ENCODE results near the gene TAF1A. TPM values are rescaled to one million over a fixed set of nuclear protein-coding genes. Genes with fewer than 3 reads are reported as not detected.

TAF1A gene
- total RNA-seq, 1 donor from 2014 or later = 32.8 TPM

DNA sequence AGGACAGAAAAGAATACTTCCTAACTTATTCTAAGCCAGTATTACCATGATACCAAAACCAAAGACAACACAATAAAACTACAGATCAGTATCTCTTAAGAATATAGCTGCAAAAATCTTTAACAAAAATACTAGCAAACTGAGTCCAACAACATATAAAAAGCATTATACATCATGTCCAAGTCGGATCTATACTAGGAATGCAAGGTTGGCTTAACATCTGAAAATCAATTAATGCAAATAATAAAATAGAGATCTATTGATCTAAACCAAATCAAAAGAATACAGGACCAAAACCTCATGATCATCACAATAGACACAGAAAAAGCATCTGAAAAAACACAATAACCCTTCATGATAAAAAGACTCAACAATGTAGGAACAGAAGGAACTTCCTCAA, 18.9 kb downstream of the TAF1A start:
- H3K36me3 ChIP-seq = peaks cover 7% of the 10 kb centered on the region
- H3K27me3 ChIP-seq = no peaks in the 10 kb centered on the region
- no peak overlapping the region for H3K4me3 ChIP-seq
- no peak for TF ChIP-seq EZH2phosphoT487 (IDR thresholded peaks at IDR 0.05)
- TF ChIP-seq EZH2 (IDR thresholded peaks at IDR 0.05) = no peak
- TF ChIP-seq CTCF (IDR thresholded peaks at IDR 0.05) = no peak
- Mint-ChIP-seq H3K9me3 (peaks cover 8% of the 10 kb centered on the region), H3K4me1 (no peaks in the 10 kb centered on the region), H3K27me3 (ENCODE audit: insufficient read depth, low read depth) (no peaks in the 10 kb centered on the region), H3K36me3 (peaks cover 39% of the 10 kb centered on the region), H3K4me3 (no peak overlapping the region), H3K27ac (no peak overlapping the region)
- no peak overlapping the region for H3K27ac ChIP-seq
- no peak overlapping the region for H3K4me2 ChIP-seq
- H3K9ac ChIP-seq = no peak overlapping the region
- no peak overlapping the region for H2AFZ ChIP-seq (replicated peaks)
- H3K4me1 ChIP-seq = no peaks in the 10 kb centered on the region
- H4K20me1 ChIP-seq (ENCODE audit: low read depth) = no peaks in the 10 kb centered on the region
- no peaks in the 10 kb centered on the region for H3K9me3 ChIP-seq (ENCODE audit: low read depth)
- no peaks in the 10 kb centered on the region for H3K79me2 ChIP-seq (ENCODE audit: low read depth)
- no peak for DNase-seq (ENCODE audit: low spot score)
- no peaks in the 10 kb centered on the region for H3F3A ChIP-seq (ENCODE audit: low read depth)

GRCh38 chr1:222561656-222562055, 28.1 kb downstream of the TAF1A start:
- TF ChIP-seq CTCF (IDR thresholded peaks at IDR 0.05) (no peak), EZH2 (IDR thresholded peaks at IDR 0.05) (no peak), EZH2phosphoT487 (IDR thresholded peaks at IDR 0.05) (no peak)
- Histone ChIP-seq H4K20me1 (ENCODE audit: low read depth) (no peaks in the 10 kb centered on the region), H3K79me2 (ENCODE audit: low read depth) (no peaks in the 10 kb centered on the region), H3K36me3 (peaks cover 10% of the 10 kb centered on the region), H3K4me2 (no peak overlapping the region), H3K4me1 (no peaks in the 10 kb centered on the region), H3K27me3 (no peaks in the 10 kb centered on the region), H3K4me3 (no peak overlapping the region), H3K27ac (no peak overlapping the region), H3K9me3 (ENCODE audit: low read depth) (no peaks in the 10 kb centered on the region), H3K9ac (no peak overlapping the region), H3F3A (ENCODE audit: low read depth) (no peaks in the 10 kb centered on the region), H2AFZ (replicated peaks) (no peak overlapping the region)
- no peak for DNase-seq (ENCODE audit: low spot score)
- Mint-ChIP-seq H3K36me3 (peaks cover 11% of the 10 kb centered on the region), H3K4me3 (no peak overlapping the region), H3K27me3 (ENCODE audit: insufficient read depth, low read depth) (peaks cover 2% of the 10 kb centered on the region), H3K9me3 (no peaks in the 10 kb centered on the region), H3K4me1 (no peaks in the 10 kb centered on the region), H3K27ac (no peak overlapping the region)

DNA sequence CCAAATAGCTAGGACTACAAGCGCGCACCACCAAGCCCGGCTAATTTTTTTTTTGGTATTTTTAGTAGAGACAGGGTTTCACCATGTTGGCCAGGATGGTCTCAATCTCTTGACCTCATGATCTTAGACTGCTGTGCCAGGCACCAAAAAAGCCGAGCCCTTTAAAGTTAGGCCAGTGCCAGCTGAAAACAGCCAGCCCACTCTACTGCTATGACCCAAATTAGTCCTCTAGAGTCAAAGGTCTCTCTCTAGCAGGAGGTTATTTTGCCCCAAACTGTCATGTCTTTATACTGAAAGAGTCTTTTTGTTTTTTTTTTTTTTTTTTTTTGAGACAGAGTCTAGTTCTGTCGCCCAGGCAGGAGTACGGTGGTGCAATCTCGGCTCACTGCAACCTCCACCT, 32.2 kb downstream of the TAF1A start:
- Histone ChIP-seq H2AFZ (replicated peaks) (no peak overlapping the region), H3K9ac (no peak overlapping the region), H3K9me3 (ENCODE audit: low read depth) (no peaks in the 10 kb centered on the region), H3K4me1 (no peaks in the 10 kb centered on the region), H3K27ac (no peak overlapping the region), H3K4me3 (no peak overlapping the region), H4K20me1 (ENCODE audit: low read depth) (no peaks in the 10 kb centered on the region), H3F3A (ENCODE audit: low read depth) (no peaks in the 10 kb centered on the region), H3K79me2 (ENCODE audit: low read depth) (no peaks in the 10 kb centered on the region), H3K4me2 (no peak overlapping the region), H3K27me3 (no peaks in the 10 kb centered on the region), H3K36me3 (peaks cover 10% of the 10 kb centered on the region)
- Mint-ChIP-seq H3K4me3 (no peak overlapping the region), H3K36me3 (peaks cover 9% of the 10 kb centered on the region), H3K27me3 (ENCODE audit: insufficient read depth, low read depth) (peaks cover 2% of the 10 kb centered on the region), H3K27ac (no peak overlapping the region), H3K4me1 (peaks cover 3% of the 10 kb centered on the region), H3K9me3 (no peaks in the 10 kb centered on the region)
- TF ChIP-seq CTCF (IDR thresholded peaks at IDR 0.05) = no peak
- no peak for TF ChIP-seq EZH2 (IDR thresholded peaks at IDR 0.05)
- TF ChIP-seq EZH2phosphoT487 (IDR thresholded peaks at IDR 0.05) = no peak
- no peak for DNase-seq (ENCODE audit: low spot score)

Measured in neural progenitor cell (in vitro differentiated cells).